Measurements from ENCODE around the gene FBLN1. TPM values are rescaled to one million over a fixed set of nuclear protein-coding genes. Genes with fewer than 3 reads are reported as not detected.

FBLN1 gene
- total and polyA plus RNA-seq, 2 donors (not counting 3 experiments of a cell fraction or from before 2014, with no cell fraction given) = 1.2 to 4.0 TPM

DNA sequence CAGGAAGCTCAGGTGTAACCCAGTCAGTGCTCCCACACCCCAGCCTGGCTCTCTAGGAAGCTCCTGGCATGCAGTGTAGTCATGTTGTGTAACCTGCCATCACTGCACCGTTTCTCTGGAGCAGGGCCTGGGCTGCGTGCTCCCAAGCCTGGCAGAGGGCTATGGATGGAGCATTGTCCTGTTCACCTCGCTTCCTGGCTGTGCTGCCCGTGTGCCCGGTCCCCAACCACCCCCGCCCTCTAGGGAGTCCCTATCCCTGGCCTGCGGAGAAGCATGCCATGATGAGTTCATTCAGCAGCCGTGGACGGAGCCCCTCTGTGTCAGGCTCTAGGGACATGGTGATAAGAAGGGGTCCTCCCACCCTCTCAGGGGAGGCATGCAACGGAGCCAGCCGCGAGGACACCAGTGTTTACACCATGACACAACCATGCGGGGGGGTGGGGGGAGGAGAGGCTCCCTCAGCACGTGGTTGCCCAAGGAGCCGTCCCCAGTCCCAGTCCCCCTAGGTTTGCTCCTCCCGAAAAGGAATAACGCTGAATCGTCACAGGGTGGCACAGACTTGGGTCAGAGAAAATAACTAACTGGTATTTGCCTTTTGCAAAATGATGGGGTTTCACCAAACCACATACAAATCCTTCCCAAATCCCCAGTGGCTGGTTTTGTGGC, 73.1 kb downstream of the FBLN1 start:
- no peak for TF ChIP-seq MYC (IDR thresholded peaks at IDR 0.05; ENCODE audit: low read depth, low read length)
- TF ChIP-seq, protein P1, sequence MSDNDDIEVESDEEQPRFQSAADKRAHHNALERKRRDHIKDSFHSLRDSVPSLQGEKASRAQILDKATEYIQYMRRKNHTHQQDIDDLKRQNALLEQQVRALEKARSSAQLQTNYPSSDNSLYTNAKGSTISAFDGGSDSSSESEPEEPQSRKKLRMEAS (IDR thresholded peaks at IDR 0.05; ENCODE audit: insufficient read depth, insufficient read length) = no peak
- Histone ChIP-seq H3K4me3 (replicated peaks in 1 of 3; ENCODE audit: insufficient read depth in 1 of 3, low read depth in 1 of 3, low read length in 3 of 3) (no peak overlapping the region), H3K36me3 (ENCODE audit: control insufficient read depth in 2 of 2, extremely low read depth in 1 of 2, insufficient read depth in 2 of 2, low read length in 2 of 2) (no peaks in the 10 kb centered on the region), H3K4me2 (ENCODE audit: insufficient read depth, low read length) (no peak overlapping the region), H3K79me2 (ENCODE audit: control insufficient read depth, insufficient read depth, low read length) (no peaks in the 10 kb centered on the region), H3K27ac (ENCODE audit: insufficient read depth, low read depth, low read length) (no peak overlapping the region), H3K9me3 (replicated peaks; ENCODE audit: control insufficient read depth, insufficient read depth, low read length) (no peaks in the 10 kb centered on the region), H3K9ac (replicated peaks; ENCODE audit: extremely low read depth, insufficient read depth, low read length) (no peak overlapping the region), H2AFZ (ENCODE audit: low read depth, low read length) (no peak overlapping the region), H3K9me1 (replicated peaks; ENCODE audit: control insufficient read depth, extremely low read depth, insufficient read depth, low read length) (no peaks in the 10 kb centered on the region), H3K27me3 (ENCODE audit: control insufficient read depth in 2 of 2, insufficient read depth in 2 of 2, low read length in 2 of 2) (peaks cover 0 to 2% of the 10 kb centered on the region in 2 experiments), H4K20me1 (replicated peaks; ENCODE audit: control insufficient read depth, extremely low read depth, insufficient read depth, low read length) (no peaks in the 10 kb centered on the region), H3K4me1 (ENCODE audit: control insufficient read depth, extremely low read depth, insufficient read depth, low read length) (no peaks in the 10 kb centered on the region)
- POLR2A ChIA-PET = no interaction called here
- BruUV-seq (replicated peaks) = no TSS peak
- DNase-seq (ENCODE audit: low read depth, low spot score) (no peak), FAIRE-seq (no peak)
- dilution Hi-C loops (cut with MboI; ENCODE audit: extremely low pct_ligation_motif_present, low sequenced_read_pairs) (no loop called here), intact Hi-C loops (cut with micrococcal nuclease) (no loop called here)
- CTCF ChIA-PET = no interaction called here

DNA sequence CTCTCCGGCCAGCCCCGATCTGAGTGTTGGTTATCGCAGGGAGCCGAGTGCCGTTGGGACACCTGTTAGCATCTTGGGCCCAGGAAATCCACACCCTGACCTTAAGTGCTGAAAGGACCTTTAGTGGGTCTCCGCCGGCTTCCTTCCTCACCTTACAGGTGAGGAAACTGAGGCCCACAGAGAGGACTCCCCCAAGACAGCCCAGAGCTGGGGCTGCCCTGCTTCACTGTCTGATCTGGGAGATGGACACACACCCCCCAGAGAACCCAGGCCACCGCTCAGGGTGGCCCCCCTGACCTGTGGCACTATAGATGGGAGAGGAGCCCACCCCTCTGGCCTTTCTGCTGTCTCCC, 73.6 kb downstream of the FBLN1 start:
- TF ChIP-seq FOS (IDR thresholded peaks at IDR 0.05; ENCODE audit: borderline replicate concordance, insufficient read depth, low read length) = no peak
- TF ChIP-seq POLR2A (IDR thresholded peaks at IDR 0.05; ENCODE audit: low read depth, low read length) = no peak
- TF ChIP-seq, protein P1 (IDR thresholded peaks at IDR 0.05; ENCODE audit: insufficient read depth, insufficient read length) = no peak
- no peak for TF ChIP-seq GATA2 (IDR thresholded peaks at IDR 0.05; ENCODE audit: insufficient read depth, insufficient read length, low read depth, low read length)
- no peak for TF ChIP-seq POLR2AphosphoS5 (IDR thresholded peaks at IDR 0.05; ENCODE audit: insufficient read depth, low read depth, low read length)
- no peak for TF ChIP-seq MYC (IDR thresholded peaks at IDR 0.05; ENCODE audit: low read depth, low read length)
- no peak for TF ChIP-seq EZH2 (IDR thresholded peaks at IDR 0.05; ENCODE audit: borderline replicate concordance, low read depth, low read length, severe bottlenecking)
- no peak for TF ChIP-seq JUN (IDR thresholded peaks at IDR 0.05; ENCODE audit: borderline replicate concordance, insufficient read depth, insufficient read length, low read depth)
- TF ChIP-seq, protein P2, sequence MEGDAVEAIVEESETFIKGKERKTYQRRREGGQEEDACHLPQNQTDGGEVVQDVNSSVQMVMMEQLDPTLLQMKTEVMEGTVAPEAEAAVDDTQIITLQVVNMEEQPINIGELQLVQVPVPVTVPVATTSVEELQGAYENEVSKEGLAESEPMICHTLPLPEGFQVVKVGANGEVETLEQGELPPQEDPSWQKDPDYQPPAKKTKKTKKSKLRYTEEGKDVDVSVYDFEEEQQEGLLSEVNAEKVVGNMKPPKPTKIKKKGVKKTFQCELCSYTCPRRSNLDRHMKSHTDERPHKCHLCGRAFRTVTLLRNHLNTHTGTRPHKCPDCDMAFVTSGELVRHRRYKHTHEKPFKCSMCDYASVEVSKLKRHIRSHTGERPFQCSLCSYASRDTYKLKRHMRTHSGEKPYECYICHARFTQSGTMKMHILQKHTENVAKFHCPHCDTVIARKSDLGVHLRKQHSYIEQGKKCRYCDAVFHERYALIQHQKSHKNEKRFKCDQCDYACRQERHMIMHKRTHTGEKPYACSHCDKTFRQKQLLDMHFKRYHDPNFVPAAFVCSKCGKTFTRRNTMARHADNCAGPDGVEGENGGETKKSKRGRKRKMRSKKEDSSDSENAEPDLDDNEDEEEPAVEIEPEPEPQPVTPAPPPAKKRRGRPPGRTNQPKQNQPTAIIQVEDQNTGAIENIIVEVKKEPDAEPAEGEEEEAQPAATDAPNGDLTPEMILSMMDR (IDR thresholded peaks at IDR 0.05; ENCODE audit: extremely low read depth in 1 of 2, insufficient read depth in 1 of 2, low read depth in 1 of 2, low read length in 2 of 2) = no peak
- no peaks in the 10 kb centered on the region for H3K36me3 ChIP-seq (ENCODE audit: control insufficient read depth in 2 of 2, extremely low read depth in 1 of 2, insufficient read depth in 2 of 2, low read length in 2 of 2)
- no peak overlapping the region for H2AFZ ChIP-seq (ENCODE audit: low read depth, low read length)
- no TSS peak for BruUV-seq (replicated peaks)
- no peaks in the 10 kb centered on the region for H3K4me1 ChIP-seq (ENCODE audit: control insufficient read depth, extremely low read depth, insufficient read depth, low read length)
- no peaks in the 10 kb centered on the region for H3K9me3 ChIP-seq (replicated peaks; ENCODE audit: control insufficient read depth, insufficient read depth, low read length)
- H3K27ac ChIP-seq (ENCODE audit: insufficient read depth, low read depth, low read length) = no peak overlapping the region
- no peak overlapping the region for H3K4me2 ChIP-seq (ENCODE audit: insufficient read depth, low read length)
- dilution Hi-C loops (cut with MboI; ENCODE audit: extremely low pct_ligation_motif_present, low sequenced_read_pairs) = no loop called here
- CTCF ChIA-PET = no interaction called here
- intact Hi-C loops (cut with micrococcal nuclease) = no loop called here
- H3K27me3 ChIP-seq (ENCODE audit: control insufficient read depth in 2 of 2, insufficient read depth in 2 of 2, low read length in 2 of 2) = peaks cover 0 to 2% of the 10 kb centered on the region in 2 experiments
- H3K9ac ChIP-seq (replicated peaks; ENCODE audit: extremely low read depth, insufficient read depth, low read length) = no peak overlapping the region
- DNase-seq (ENCODE audit: low read depth, low spot score) (no peak), FAIRE-seq (no peak)
- no peaks in the 10 kb centered on the region for H3K79me2 ChIP-seq (ENCODE audit: control insufficient read depth, insufficient read depth, low read length)
- H3K4me3 ChIP-seq (replicated peaks in 1 of 3; ENCODE audit: insufficient read depth in 1 of 3, low read depth in 1 of 3, low read length in 3 of 3) = no peak overlapping the region
- H4K20me1 ChIP-seq (replicated peaks; ENCODE audit: control insufficient read depth, extremely low read depth, insufficient read depth, low read length) = no peaks in the 10 kb centered on the region
- H3K9me1 ChIP-seq (replicated peaks; ENCODE audit: control insufficient read depth, extremely low read depth, insufficient read depth, low read length) = no peaks in the 10 kb centered on the region
- POLR2A ChIA-PET = no interaction called here

All from endothelial cell of umbilical vein (primary cell).